ENCODE data around the gene LMO7. TPM values are rescaled to one million over a fixed set of nuclear protein-coding genes. Genes with fewer than 3 reads are reported as not detected.

LMO7 gene
- total RNA-seq, 1 donor from 2014 or later: 6.8 TPM

GRCh38 chr13:75610466-75610865 lies 25.7 kb upstream of the LMO7 start:
- H3K9me3 ChIP-seq (ENCODE audit: low read depth): no peaks in the 10 kb centered on the region
- no peaks in the 10 kb centered on the region for H3K36me3 Mint-ChIP-seq
- H3K4me1 Mint-ChIP-seq: no peaks in the 10 kb centered on the region
- no peaks in the 10 kb centered on the region for H3K79me2 ChIP-seq (ENCODE audit: low read depth)
- H3K9ac ChIP-seq: no peak overlapping the region
- H3K4me1 ChIP-seq: no peaks in the 10 kb centered on the region
- no peaks in the 10 kb centered on the region for H3K27me3 ChIP-seq
- H3K27ac ChIP-seq: no peak overlapping the region
- no peak for DNase-seq (ENCODE audit: low spot score)
- H3K4me3 Mint-ChIP-seq: no peak overlapping the region
- no peaks in the 10 kb centered on the region for H3K36me3 ChIP-seq
- H3F3A ChIP-seq (ENCODE audit: low read depth): no peaks in the 10 kb centered on the region
- TF ChIP-seq EZH2 (IDR thresholded peaks at IDR 0.05) (no peak), EZH2phosphoT487 (IDR thresholded peaks at IDR 0.05) (no peak)
- TF ChIP-seq, protein P1, sequence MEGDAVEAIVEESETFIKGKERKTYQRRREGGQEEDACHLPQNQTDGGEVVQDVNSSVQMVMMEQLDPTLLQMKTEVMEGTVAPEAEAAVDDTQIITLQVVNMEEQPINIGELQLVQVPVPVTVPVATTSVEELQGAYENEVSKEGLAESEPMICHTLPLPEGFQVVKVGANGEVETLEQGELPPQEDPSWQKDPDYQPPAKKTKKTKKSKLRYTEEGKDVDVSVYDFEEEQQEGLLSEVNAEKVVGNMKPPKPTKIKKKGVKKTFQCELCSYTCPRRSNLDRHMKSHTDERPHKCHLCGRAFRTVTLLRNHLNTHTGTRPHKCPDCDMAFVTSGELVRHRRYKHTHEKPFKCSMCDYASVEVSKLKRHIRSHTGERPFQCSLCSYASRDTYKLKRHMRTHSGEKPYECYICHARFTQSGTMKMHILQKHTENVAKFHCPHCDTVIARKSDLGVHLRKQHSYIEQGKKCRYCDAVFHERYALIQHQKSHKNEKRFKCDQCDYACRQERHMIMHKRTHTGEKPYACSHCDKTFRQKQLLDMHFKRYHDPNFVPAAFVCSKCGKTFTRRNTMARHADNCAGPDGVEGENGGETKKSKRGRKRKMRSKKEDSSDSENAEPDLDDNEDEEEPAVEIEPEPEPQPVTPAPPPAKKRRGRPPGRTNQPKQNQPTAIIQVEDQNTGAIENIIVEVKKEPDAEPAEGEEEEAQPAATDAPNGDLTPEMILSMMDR (IDR thresholded peaks at IDR 0.05): no peak
- no peaks in the 10 kb centered on the region for H3K9me3 Mint-ChIP-seq
- no peak overlapping the region for H3K4me2 ChIP-seq
- H4K20me1 ChIP-seq (ENCODE audit: low read depth): no peaks in the 10 kb centered on the region
- no peak overlapping the region for H2AFZ ChIP-seq (replicated peaks)
- H3K4me3 ChIP-seq: no peak overlapping the region
- peaks cover 3% of the 10 kb centered on the region for H3K27me3 Mint-ChIP-seq (ENCODE audit: insufficient read depth, low read depth)
- H3K27ac Mint-ChIP-seq: no peak overlapping the region

- TF ChIP-seq EZH2phosphoT487 (IDR thresholded peaks at IDR 0.05) (no peak), EZH2 (IDR thresholded peaks at IDR 0.05) (no peak)
- TF ChIP-seq, protein P1 (IDR thresholded peaks at IDR 0.05): no peak
- H3K4me1 ChIP-seq: no peaks in the 10 kb centered on the region
- no peak overlapping the region for H3K9ac ChIP-seq
- no peak for DNase-seq (ENCODE audit: low spot score)
- Mint-ChIP-seq H3K4me3 (no peak overlapping the region), H3K27me3 (ENCODE audit: insufficient read depth, low read depth) (no peaks in the 10 kb centered on the region), H3K36me3 (no peaks in the 10 kb centered on the region), H3K4me1 (no peaks in the 10 kb centered on the region), H3K9me3 (no peaks in the 10 kb centered on the region), H3K27ac (no peak overlapping the region)
- H2AFZ ChIP-seq (replicated peaks): no peak overlapping the region
- H4K20me1 ChIP-seq (ENCODE audit: low read depth): no peaks in the 10 kb centered on the region
- H3F3A ChIP-seq (ENCODE audit: low read depth): no peaks in the 10 kb centered on the region
- no peak overlapping the region for H3K4me3 ChIP-seq
- no peak overlapping the region for H3K27ac ChIP-seq
- no peaks in the 10 kb centered on the region for H3K27me3 ChIP-seq
- no peaks in the 10 kb centered on the region for H3K36me3 ChIP-seq
- H3K9me3 ChIP-seq (ENCODE audit: low read depth): no peaks in the 10 kb centered on the region
- H3K79me2 ChIP-seq (ENCODE audit: low read depth): no peaks in the 10 kb centered on the region
- H3K4me2 ChIP-seq: no peak overlapping the region
These were observed 23.8 kb upstream of the LMO7 start for GRCh38 chr13:75612354-75612753.

GRCh38 chr13:75617230-75617629 lies 18.9 kb upstream of the LMO7 start:
- no peaks in the 10 kb centered on the region for H3K9me3 Mint-ChIP-seq
- no peaks in the 10 kb centered on the region for H3K9me3 ChIP-seq (ENCODE audit: low read depth)
- no peaks in the 10 kb centered on the region for H3K4me1 ChIP-seq
- DNase-seq (ENCODE audit: low spot score): no peak
- no peaks in the 10 kb centered on the region for H3K36me3 Mint-ChIP-seq
- no peak overlapping the region for H3K4me2 ChIP-seq
- H3F3A ChIP-seq (ENCODE audit: low read depth): no peaks in the 10 kb centered on the region
- TF ChIP-seq, protein P1 (IDR thresholded peaks at IDR 0.05): no peak
- TF ChIP-seq EZH2phosphoT487 (IDR thresholded peaks at IDR 0.05): no peak
- no peak for TF ChIP-seq EZH2 (IDR thresholded peaks at IDR 0.05)
- no peaks in the 10 kb centered on the region for H3K79me2 ChIP-seq (ENCODE audit: low read depth)
- no peak overlapping the region for H3K27ac Mint-ChIP-seq
- no peaks in the 10 kb centered on the region for H3K27me3 ChIP-seq
- no peak overlapping the region for H3K9ac ChIP-seq
- H3K27ac ChIP-seq: no peak overlapping the region
- H3K4me3 Mint-ChIP-seq: no peak overlapping the region
- no peak overlapping the region for H2AFZ ChIP-seq (replicated peaks)
- H4K20me1 ChIP-seq (ENCODE audit: low read depth): no peaks in the 10 kb centered on the region
- H3K4me1 Mint-ChIP-seq: no peaks in the 10 kb centered on the region
- H3K27me3 Mint-ChIP-seq (ENCODE audit: insufficient read depth, low read depth): no peaks in the 10 kb centered on the region
- no peaks in the 10 kb centered on the region for H3K36me3 ChIP-seq
- H3K4me3 ChIP-seq: no peak overlapping the region
